Activated CD8-positive, alpha-beta memory T cell treated with anti-CD3 and anti-CD28 coated beads, Interleukin-2, amount 50 U/mL, for 1 hour (primary cell): Measurements from ENCODE around the gene TSC22D3.
"Not testable (repeated sequence)": the region's sequence is repeated elsewhere in the genome, so short reads cannot be mapped to it uniquely, and the experiment has no call there.

Source experiments
- DNase-seq: peaks from one replicate; pipeline ENCODE4 v3.0.0-alpha.2; 2020; ENCODE audit errors: extremely low read depth

The TSC22D3 gene

GRCh38 chrX:107775734-107776511 lies at the start of gene TSC22D3:
TSS of gene TSC22D3 (minus strand) at chrX:107775787. CDS start at chrX:107775419, 368 bp downstream.
- peak; percentile 18 for DNase-seq

- DNase-seq: no peak
These were observed 47.9 kb upstream of the TSC22D3 start for GRCh38 chrX:107823456-107823855.

- DNase-seq: no peak
These were observed 47.5 kb upstream of the TSC22D3 start for GRCh38 chrX:107823042-107823441.

- no peak for DNase-seq
These were observed 43.4 kb upstream of the TSC22D3 start for GRCh38 chrX:107818900-107819521.

- not testable (repeated sequence) for DNase-seq
These were observed 34.5 kb upstream of the TSC22D3 start for GRCh38 chrX:107810053-107810452.

GRCh38 chrX:107805179-107805578 lies 29.6 kb upstream of the TSC22D3 start:
- DNase-seq: no peak

GRCh38 chrX:107804427-107804826 lies 28.8 kb upstream of the TSC22D3 start:
- no peak for DNase-seq

- no peak for DNase-seq
These were observed 12.2 kb upstream of the TSC22D3 start for GRCh38 chrX:107787827-107788226.

GRCh38 chrX:107780525-107780924 lies 4.9 kb upstream of the TSC22D3 start:
- no peak for DNase-seq

GRCh38 chrX:107777536-107777832 lies 1.9 kb upstream of the TSC22D3 start, which contains the start of gene NCBP2L:
TSS of gene NCBP2L (plus strand) at chrX:107777733. CDS start at chrX:107794221, 16,488 bp downstream.
- DNase-seq: no peak

- peak; percentile 72 for DNase-seq
These were observed 1.3 kb upstream of the TSC22D3 start for GRCh38 chrX:107776649-107777535.

- DNase-seq: no peak
These were observed 420 bp downstream of the TSC22D3 start for GRCh38 chrX:107775000-107775733.

- no peak for DNase-seq
These were observed 1.6 kb downstream of the TSC22D3 start for GRCh38 chrX:107773906-107774435.

- no peak for DNase-seq
These were observed 2.4 kb downstream of the TSC22D3 start for GRCh38 chrX:107773206-107773605.

- no peak for DNase-seq
These were observed 5.8 kb downstream of the TSC22D3 start for GRCh38 chrX:107769581-107770317.

GRCh38 chrX:107768051-107768450 lies 7.5 kb downstream of the TSC22D3 start:
- no peak for DNase-seq

GRCh38 chrX:107766470-107767150 lies 9.0 kb downstream of the TSC22D3 start:
- no peak for DNase-seq

GRCh38 chrX:107764845-107765608 lies 10.6 kb downstream of the TSC22D3 start:
- DNase-seq: no peak

- no peak for DNase-seq
These were observed 11.9 kb downstream of the TSC22D3 start for GRCh38 chrX:107763647-107764046.
